Measurements from ENCODE around the gene INAFM2. TPM values are rescaled to one million over a fixed set of nuclear protein-coding genes. Genes with fewer than 3 reads are reported as not detected.

INAFM2 gene
- total RNA-seq, 1 experiment from 2014 or later: 14.3 TPM

DNA sequence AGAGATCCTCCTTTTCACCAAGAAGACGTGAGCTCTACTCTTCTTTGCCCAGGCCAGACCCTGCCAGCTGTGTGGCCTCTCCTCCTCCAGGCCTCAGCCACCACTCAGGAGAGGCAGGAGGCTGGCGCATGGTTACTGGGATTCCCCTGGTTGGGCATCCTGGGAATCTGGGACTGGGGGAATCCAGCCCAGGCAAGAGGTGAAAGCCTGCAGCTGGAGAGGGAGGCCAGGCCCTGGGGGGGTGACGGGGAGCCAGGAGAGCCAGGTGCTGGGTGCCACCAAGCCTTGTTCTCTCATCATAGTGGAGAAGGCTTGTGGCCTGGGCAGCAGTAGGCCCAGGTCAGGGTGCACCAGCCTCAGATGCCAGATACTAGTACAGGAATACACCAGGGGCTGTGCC lies 11.0 kb downstream of the INAFM2 start:
- Mint-ChIP-seq H3K4me1 (ENCODE audit: low read depth, unreplicated experiment) (peaks cover 13% of the 10 kb centered on the region), H3K9me3 (ENCODE audit: low read depth, unreplicated experiment) (no peaks in the 10 kb centered on the region), H3K36me3 (ENCODE audit: insufficient read depth, unreplicated experiment) (peaks cover 50% of the 10 kb centered on the region), H3K4me3 (ENCODE audit: low read depth, unreplicated experiment) (no peak overlapping the region), H3K27ac (ENCODE audit: unreplicated experiment) (no peak overlapping the region), H3K27me3 (ENCODE audit: unreplicated experiment) (no peaks in the 10 kb centered on the region)
- BruUV-seq (replicated peaks): no TSS peak
- TF ChIP-seq, protein P1, sequence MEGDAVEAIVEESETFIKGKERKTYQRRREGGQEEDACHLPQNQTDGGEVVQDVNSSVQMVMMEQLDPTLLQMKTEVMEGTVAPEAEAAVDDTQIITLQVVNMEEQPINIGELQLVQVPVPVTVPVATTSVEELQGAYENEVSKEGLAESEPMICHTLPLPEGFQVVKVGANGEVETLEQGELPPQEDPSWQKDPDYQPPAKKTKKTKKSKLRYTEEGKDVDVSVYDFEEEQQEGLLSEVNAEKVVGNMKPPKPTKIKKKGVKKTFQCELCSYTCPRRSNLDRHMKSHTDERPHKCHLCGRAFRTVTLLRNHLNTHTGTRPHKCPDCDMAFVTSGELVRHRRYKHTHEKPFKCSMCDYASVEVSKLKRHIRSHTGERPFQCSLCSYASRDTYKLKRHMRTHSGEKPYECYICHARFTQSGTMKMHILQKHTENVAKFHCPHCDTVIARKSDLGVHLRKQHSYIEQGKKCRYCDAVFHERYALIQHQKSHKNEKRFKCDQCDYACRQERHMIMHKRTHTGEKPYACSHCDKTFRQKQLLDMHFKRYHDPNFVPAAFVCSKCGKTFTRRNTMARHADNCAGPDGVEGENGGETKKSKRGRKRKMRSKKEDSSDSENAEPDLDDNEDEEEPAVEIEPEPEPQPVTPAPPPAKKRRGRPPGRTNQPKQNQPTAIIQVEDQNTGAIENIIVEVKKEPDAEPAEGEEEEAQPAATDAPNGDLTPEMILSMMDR (IDR thresholded peaks at IDR 0.05; ENCODE audit: unreplicated experiment): no peak
- no peak for DNase-seq
- intact Hi-C loops (cut with micrococcal nuclease; ENCODE audit: unreplicated experiment): no loop called here
- CTCF ChIA-PET: no interaction called here

DNA sequence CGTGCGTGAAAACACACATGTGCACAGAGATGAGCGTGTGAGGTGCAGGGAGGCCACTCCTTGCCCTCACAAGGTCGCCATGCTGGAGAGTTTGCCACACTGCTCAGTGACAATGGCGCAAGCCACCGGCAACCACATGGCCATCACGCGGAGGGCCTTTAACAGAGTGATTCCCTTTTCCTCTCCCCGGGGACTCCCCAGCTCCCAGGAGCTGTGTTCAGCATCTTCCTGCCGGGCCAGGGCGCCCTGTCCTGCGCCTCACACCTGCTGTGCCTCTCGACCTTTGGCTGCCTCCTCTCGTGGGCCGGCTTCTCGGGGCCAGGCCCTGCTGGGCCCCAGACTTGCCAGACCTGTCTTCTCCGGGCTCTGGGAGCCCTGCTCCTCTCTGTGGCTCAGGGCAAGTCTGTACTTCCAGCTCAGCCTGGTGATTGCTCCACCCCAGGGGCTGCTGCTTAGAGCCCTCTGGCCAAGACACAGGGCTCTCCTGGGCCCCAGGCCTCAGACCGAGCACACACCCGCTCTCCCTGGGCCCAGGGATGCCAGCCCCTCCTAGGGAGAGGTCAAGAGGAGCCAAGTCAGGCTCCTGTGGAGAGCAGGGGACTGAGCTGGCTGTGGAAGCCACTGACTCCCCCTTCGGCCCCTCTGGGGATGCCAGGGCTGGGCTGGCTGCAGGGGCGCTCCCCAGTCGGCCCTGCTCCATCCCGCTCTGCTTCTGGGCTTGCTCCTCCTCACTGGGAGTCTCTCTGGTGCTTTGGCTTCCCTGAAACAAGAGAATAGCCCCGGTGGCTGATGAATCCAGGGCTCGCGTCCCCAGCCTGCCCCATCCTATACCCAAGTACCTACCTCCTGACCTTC lies 11.7 kb downstream of the INAFM2 start:
- no peaks in the 10 kb centered on the region for H3K27me3 Mint-ChIP-seq (ENCODE audit: unreplicated experiment)
- intact Hi-C loops (cut with micrococcal nuclease; ENCODE audit: unreplicated experiment): no loop called here
- CTCF ChIA-PET: no interaction called here
- no peak overlapping the region for H3K27ac Mint-ChIP-seq (ENCODE audit: unreplicated experiment)
- H3K9me3 Mint-ChIP-seq (ENCODE audit: low read depth, unreplicated experiment): no peaks in the 10 kb centered on the region
- no peak overlapping the region for H3K4me3 Mint-ChIP-seq (ENCODE audit: low read depth, unreplicated experiment)
- peaks cover 53% of the 10 kb centered on the region for H3K36me3 Mint-ChIP-seq (ENCODE audit: insufficient read depth, unreplicated experiment)
- TF ChIP-seq, protein P1 (IDR thresholded peaks at IDR 0.05; ENCODE audit: unreplicated experiment): no peak
- H3K4me1 Mint-ChIP-seq (ENCODE audit: low read depth, unreplicated experiment): peaks cover 13% of the 10 kb centered on the region
- DNase-seq: no peak
- BruUV-seq (replicated peaks): no TSS peak

DNA sequence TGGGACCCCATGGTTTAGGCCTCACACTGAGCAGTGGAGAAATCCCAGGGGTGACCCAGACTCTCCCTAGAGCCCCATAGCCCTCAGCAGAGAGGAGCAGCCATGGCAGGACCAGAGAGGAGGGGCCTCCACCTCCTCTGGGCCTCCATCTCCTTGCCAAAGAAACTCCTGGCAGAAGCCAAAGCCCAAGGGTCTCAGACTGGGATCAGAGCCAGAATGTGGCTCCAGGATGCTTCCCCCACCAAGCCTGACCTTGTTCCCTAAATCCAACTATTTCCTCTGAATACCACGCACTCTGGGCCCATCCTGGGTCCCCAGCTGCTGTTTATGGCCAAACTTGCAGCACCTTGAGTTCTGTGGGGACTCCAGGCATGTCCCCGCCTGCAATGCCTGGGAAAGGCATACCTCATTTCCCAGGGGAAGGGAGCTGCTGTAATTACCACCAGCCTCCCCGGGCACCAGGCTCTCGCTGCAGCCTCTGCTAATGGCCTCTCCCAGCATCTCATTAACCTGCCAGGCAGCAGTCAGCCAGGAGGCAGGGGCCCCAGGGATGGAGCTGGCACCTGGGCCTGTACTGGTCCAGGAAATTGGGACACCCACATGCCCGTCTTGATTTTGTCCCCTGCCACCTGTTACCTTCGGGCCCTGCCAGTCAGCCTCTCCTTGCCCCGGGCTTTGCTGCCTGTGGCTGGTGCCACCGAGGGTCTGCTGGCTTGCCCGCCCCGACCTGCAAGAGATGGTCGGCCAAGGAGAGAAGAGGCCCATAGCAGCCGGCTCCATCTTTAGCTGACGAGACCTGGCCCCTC lies 12.6 kb downstream of the INAFM2 start:
- Mint-ChIP-seq H3K4me3 (ENCODE audit: low read depth, unreplicated experiment) (no peak overlapping the region), H3K27me3 (ENCODE audit: unreplicated experiment) (no peaks in the 10 kb centered on the region), H3K9me3 (ENCODE audit: low read depth, unreplicated experiment) (no peaks in the 10 kb centered on the region), H3K27ac (ENCODE audit: unreplicated experiment) (no peak overlapping the region), H3K36me3 (ENCODE audit: insufficient read depth, unreplicated experiment) (peaks cover 57% of the 10 kb centered on the region), H3K4me1 (ENCODE audit: low read depth, unreplicated experiment) (peaks cover 15% of the 10 kb centered on the region)
- intact Hi-C loops (cut with micrococcal nuclease; ENCODE audit: unreplicated experiment): no loop called here
- no peak for DNase-seq
- CTCF ChIA-PET: interaction anchor here (0.5 kb wide), 1 partner anchor 63 kb away, joined by 3 read pairs; no protein-coding TSS in a partner anchor
- TF ChIP-seq, protein P1 (IDR thresholded peaks at IDR 0.05; ENCODE audit: unreplicated experiment): no peak
- no TSS peak for BruUV-seq (replicated peaks)

DNA sequence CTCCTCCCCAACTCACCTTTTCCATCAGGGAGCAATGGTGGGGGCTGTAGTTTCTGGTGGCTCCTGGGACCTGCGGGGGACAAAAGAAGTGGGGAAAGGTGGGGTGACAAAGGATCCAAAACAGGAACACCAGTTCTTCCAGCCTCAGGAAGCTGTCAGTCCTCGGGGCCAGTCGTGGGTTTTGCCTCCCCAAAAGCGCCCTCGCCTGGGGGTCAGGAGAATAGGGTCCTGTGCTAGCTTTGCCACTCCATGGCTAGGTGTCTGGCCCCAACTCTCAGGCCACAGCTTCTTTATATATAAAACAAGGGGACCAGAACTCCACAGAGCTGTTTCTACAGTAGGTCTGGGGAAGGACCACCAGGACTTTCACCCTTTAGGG lies 13.2 kb downstream of the INAFM2 start:
- BruUV-seq (replicated peaks): no TSS peak
- Mint-ChIP-seq H3K4me1 (ENCODE audit: low read depth, unreplicated experiment) (peaks cover 21% of the 10 kb centered on the region), H3K4me3 (ENCODE audit: low read depth, unreplicated experiment) (no peak overlapping the region), H3K36me3 (ENCODE audit: insufficient read depth, unreplicated experiment) (peaks cover 56% of the 10 kb centered on the region), H3K27me3 (ENCODE audit: unreplicated experiment) (no peaks in the 10 kb centered on the region), H3K9me3 (ENCODE audit: low read depth, unreplicated experiment) (no peaks in the 10 kb centered on the region), H3K27ac (ENCODE audit: unreplicated experiment) (no peak overlapping the region)
- TF ChIP-seq, protein P1 (IDR thresholded peaks at IDR 0.05; ENCODE audit: unreplicated experiment): no peak
- DNase-seq: no peak
- CTCF ChIA-PET: interaction anchor here (0.5 to 2.4 kb wide), 2 partner anchors 57 to 63 kb away, joined by 3 to 11 read pairs; no protein-coding TSS in a partner anchor
- intact Hi-C loops (cut with micrococcal nuclease; ENCODE audit: unreplicated experiment): no loop called here

Data from Calu3 (cell line).